Activated CD4-positive, alpha-beta T cell treated with anti-CD3 and anti-CD28 coated beads, Interleukin-2, Interleukin-4, amounts not matched to agents 100 ng/mL and 50 ng/mL, durations not matched to agents 16 hours and 8 hours (primary cell): ENCODE measurements around the gene ORC4.

Experiments
- DNase-seq: peaks from one replicate; pipeline ENCODE4 v3.0.0-alpha.2; 2020; ENCODE audit warnings: low spot score

ORC4 gene

GRCh38 chr2:147933931-147934330, 86.6 kb downstream of the ORC4 start:
- DNase-seq = no peak

- no peak for DNase-seq
Measured at GRCh38 chr2:147927053-147927588, 93.4 kb downstream of the ORC4 start.

GRCh38 chr2:147925886-147926285, 94.7 kb downstream of the ORC4 start:
- no peak for DNase-seq

GRCh38 chr2:147924647-147925046, 95.9 kb downstream of the ORC4 start:
- DNase-seq = no peak

- DNase-seq = no peak
Measured at GRCh38 chr2:147923846-147924245, 96.7 kb downstream of the ORC4 start.

GRCh38 chr2:147917161-147917560, 103.4 kb downstream of the ORC4 start:
- DNase-seq = no peak

GRCh38 chr2:147916723-147917122, 103.8 kb downstream of the ORC4 start:
- no peak for DNase-seq

GRCh38 chr2:147916067-147916466, 104.5 kb downstream of the ORC4 start:
- DNase-seq = no peak

GRCh38 chr2:147913701-147914480, 106.6 kb downstream of the ORC4 start:
- DNase-seq = no peak

- DNase-seq = peak; percentile 60
Measured at GRCh38 chr2:147910990-147911473, 109.5 kb downstream of the ORC4 start.

GRCh38 chr2:147909178-147909577, 111.4 kb downstream of the ORC4 start:
- no peak for DNase-seq

- DNase-seq = no peak
Measured at GRCh38 chr2:147904051-147904450, 116.5 kb downstream of the ORC4 start.

GRCh38 chr2:147888680-147889079, 131.9 kb downstream of the ORC4 start:
- no peak for DNase-seq

- DNase-seq = no peak
Measured at GRCh38 chr2:147886136-147886535, 134.4 kb downstream of the ORC4 start.

GRCh38 chr2:147884830-147885229, 135.7 kb downstream of the ORC4 start:
- no peak for DNase-seq

GRCh38 chr2:147882631-147883030, 137.9 kb downstream of the ORC4 start:
- no peak for DNase-seq
